Aorta (tissue), 5 donors: ENCODE results near the gene ZG16B. TPM values are rescaled to one million over a fixed set of nuclear protein-coding genes. Genes with fewer than 3 reads are reported as not detected.

Experiments
- ATAC-seq: fragments of 200-7000 bp; cut with Tn5 transposase; one replicate; pipeline ENCODE4 v1.9.1; 2022; ENCODE audit warnings: moderate library complexity; ENCODE audit not compliant: low FRiP score
- DNase-seq, 2 donors: peaks; one replicate each; pipeline ENCODE4 v3.0.0-alpha.2; 2020
- H3K27ac ChIP-seq, 2 donors: one replicate each; pipeline ENCODE4 v1.5.1; 2013; ENCODE audit warnings: low read length in 2 of 2, mild to moderate bottlenecking in 2 of 2, moderate library complexity in 2 of 2, control low read depth in 1 of 2, inconsistent platforms in 1 of 2, low read depth in 1 of 2
- H3K27me3 ChIP-seq, 2 donors: one replicate each; pipeline ENCODE4 v1.6.1; 2013; ENCODE audit warnings: control low read depth in 1 of 2, low read length in 1 of 2, mild to moderate bottlenecking in 1 of 2, moderate library complexity in 1 of 2; ENCODE audit not compliant: insufficient read depth in 2 of 2, control insufficient read depth in 1 of 2
- H3K36me3 ChIP-seq, 2 donors: one replicate each; pipeline ENCODE4 v1.6.1; 2013; ENCODE audit warnings: control low read depth in 1 of 2, low read length in 1 of 2, mild to moderate bottlenecking in 1 of 2; ENCODE audit not compliant: insufficient read depth in 2 of 2, control insufficient read depth in 1 of 2
- H3K4me1 ChIP-seq, 2 donors: one replicate each; pipeline ENCODE4 v1.6.1; 2013; ENCODE audit warnings: low read length in 2 of 2, control low read depth in 1 of 2, mild to moderate bottlenecking in 1 of 2, moderate library complexity in 1 of 2; ENCODE audit not compliant: insufficient read depth in 2 of 2, control insufficient read depth in 1 of 2
- H3K4me3 ChIP-seq, 2 donors: one replicate each; pipeline ENCODE4 v1.5.1; 2013; ENCODE audit warnings: low read length in 2 of 2, control low read depth in 1 of 2, mild to moderate bottlenecking in 1 of 2
- H3K9me3 ChIP-seq: one replicate; pipeline ENCODE4 v1.6.1; 2013; ENCODE audit warnings: mild to moderate bottlenecking, low read length; ENCODE audit not compliant: control insufficient read depth
- WGBS, 2 donors: extraction: QIAGEN DNeasy Blood & Tissue Kit; methylation state at CpG; one replicate each; pipeline ENCODE4 v1.1.7; 2013; 5-methylcytosine and 5-hydroxymethylcytosine counted together
- intact Hi-C, 2 donors: fragments of 100-400 bp; cut with DNase I; formaldehyde crosslinking; loops; one replicate each; pipeline versions ENCODE4 v1.14.2 to v1.15.0; 2022
- polyA plus RNA-seq, 2 donors: library from polyadenylated mRNA; stranded (reverse); fragments of 200-250 nt; gene quantifications; one replicate each; pipeline ENCODE4 v1.2.3, GENCODE V29; 2013
- total RNA-seq, 2 donors: library from RNA; stranded (reverse); fragmentation: NEBNext Ultra II Directional; extraction: Animal tissue kit (Norgen Biotek cat#: 25700); gene quantifications; one replicate each; pipeline ENCODE4 v1.2.1, GENCODE V29; 2021
- donor health status: healthy with polysubstance abuse.
- donor health status: Bipolar disorder and iron deficiency.
- donor health status: DM: no; HTN: no; CAD: no.
- donor health status: DM: no; HTN: no; CAD: no.
- donor health status: DM: yes; HTN: yes; CAD: no.

The ZG16B gene
- total and polyA plus RNA-seq, 4 donors, result 0.48 to 4.8 TPM; not detected in 2

DNA sequence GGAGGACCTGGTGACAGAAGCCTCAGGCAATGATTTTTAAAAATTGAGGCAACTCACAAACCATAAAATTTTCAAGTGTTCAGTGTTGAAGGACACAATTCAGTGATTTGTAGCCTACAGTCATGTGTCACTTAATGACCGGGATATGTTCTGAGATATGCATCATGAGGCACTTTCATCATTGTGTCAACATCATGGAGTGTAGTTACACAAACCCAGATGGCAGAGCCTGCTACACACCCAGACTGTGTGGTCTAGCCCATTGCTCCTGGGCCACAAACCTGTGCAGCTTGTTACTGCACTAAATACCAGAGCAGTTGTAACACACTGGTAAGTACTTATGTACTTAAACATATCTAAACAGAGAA lies 30.3 kb upstream of the ZG16B start:
- 50 to 58% methylated on average over 1 of the region's 1 CpG for WGBS, 2 donors
- intact Hi-C loops, result no loop called here
- no peak for DNase-seq
- H3K27me3 ChIP-seq, result peaks cover 0 to 1% of the 10 kb centered on the region in 2 donors
- no peaks in the 10 kb centered on the region for H3K36me3 ChIP-seq
- peaks cover 8% of the 10 kb centered on the region for H3K9me3 ChIP-seq
- ATAC-seq, result no peak
- no peak overlapping the region for H3K4me3 ChIP-seq
- no peak overlapping the region for H3K27ac ChIP-seq
- no peaks in the 10 kb centered on the region for H3K4me1 ChIP-seq

DNA sequence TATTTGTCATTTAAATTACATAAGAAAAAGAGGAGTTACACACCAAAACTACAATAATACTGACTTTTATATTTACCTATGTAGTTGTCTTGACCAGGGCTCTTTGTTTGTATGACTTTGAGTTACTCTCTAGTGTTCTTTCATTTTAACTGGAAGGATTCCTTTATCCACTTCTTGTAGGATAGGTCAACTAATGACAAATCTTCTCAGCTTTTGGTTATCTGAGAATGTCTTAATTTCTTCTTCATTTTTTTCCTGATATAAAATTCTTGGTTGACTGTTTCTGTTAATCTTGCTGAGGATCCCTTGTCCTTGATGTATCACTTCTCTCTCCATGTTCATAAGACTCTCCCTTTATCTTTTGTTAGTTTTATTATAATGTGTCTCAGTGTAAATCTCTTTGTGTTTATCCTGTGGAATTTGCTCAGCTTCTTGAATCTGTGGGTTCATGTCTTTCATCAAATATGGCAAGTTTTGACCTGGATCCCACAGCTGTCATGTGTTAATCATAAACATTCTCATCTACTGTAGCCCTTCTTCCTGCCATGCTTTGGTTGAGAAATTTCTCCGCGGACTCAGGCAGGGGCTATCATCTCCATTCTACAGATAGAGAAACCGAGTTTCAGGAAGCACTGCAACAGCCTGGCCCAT lies 26.4 kb upstream of the ZG16B start:
- H3K27ac ChIP-seq, result no peak overlapping the region
- 79 to 81% methylated on average over 3 of the region's 3 CpGs for WGBS, 2 donors
- DNase-seq (peak in 1 of 2 donors; percentile 12), ATAC-seq (no peak)
- no peaks in the 10 kb centered on the region for H3K27me3 ChIP-seq
- H3K4me3 ChIP-seq, result no peak overlapping the region
- H3K4me1 ChIP-seq, result no peaks in the 10 kb centered on the region
- intact Hi-C loops, result no loop called here
- no peaks in the 10 kb centered on the region for H3K36me3 ChIP-seq
- H3K9me3 ChIP-seq, result peaks cover 8% of the 10 kb centered on the region

DNA sequence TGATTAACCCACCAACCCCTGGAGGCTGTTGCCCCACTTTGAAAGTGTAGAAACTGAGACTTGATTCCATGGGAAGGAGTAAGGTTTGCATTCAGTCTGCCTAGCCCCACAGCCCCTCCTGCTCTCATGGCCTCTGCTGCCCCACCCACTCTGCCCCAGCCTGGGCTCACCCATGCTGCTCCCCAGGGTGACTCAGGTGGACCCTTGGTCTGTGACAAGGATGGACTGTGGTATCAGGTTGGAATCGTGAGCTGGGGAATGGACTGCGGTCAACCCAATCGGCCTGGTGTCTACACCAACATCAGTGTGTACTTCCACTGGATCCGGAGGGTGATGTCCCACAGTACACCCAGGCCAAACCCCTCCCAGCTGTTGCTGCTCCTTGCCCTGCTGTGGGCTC lies 25.4 kb upstream of the ZG16B start:
- no peak overlapping the region for H3K27ac ChIP-seq
- no peaks in the 10 kb centered on the region for H3K36me3 ChIP-seq
- peak in 1 of 2 donors; percentile 28 for DNase-seq
- no peak for ATAC-seq
- peaks cover 8% of the 10 kb centered on the region for H3K9me3 ChIP-seq
- no peak overlapping the region for H3K4me3 ChIP-seq
- 91 to 96% methylated on average over 4 of the region's 4 CpGs for WGBS, 2 donors
- no peaks in the 10 kb centered on the region for H3K4me1 ChIP-seq
- intact Hi-C loops, result no loop called here
- no peaks in the 10 kb centered on the region for H3K27me3 ChIP-seq

GRCh38 chr16:2806286-2806685 lies 23.8 kb upstream of the ZG16B start:
- Histone ChIP-seq H3K27me3 (no peaks in the 10 kb centered on the region), H3K36me3 (no peaks in the 10 kb centered on the region), H3K27ac (no peak overlapping the region), H3K4me1 (no peaks in the 10 kb centered on the region), H3K4me3 (no peak overlapping the region), H3K9me3 (peaks cover 8% of the 10 kb centered on the region)
- WGBS, 2 donors, result 69% methylated on average over 5 of the region's 5 CpGs
- peak; percentile 4 to 38 for DNase-seq
- no peak for ATAC-seq
- intact Hi-C loops, result no loop called here

- DNase-seq (peak; percentile 9 to 30), ATAC-seq (no peak)
- no peaks in the 10 kb centered on the region for H3K4me1 ChIP-seq
- no peaks in the 10 kb centered on the region for H3K27me3 ChIP-seq
- intact Hi-C loops, result no loop called here
- H3K27ac ChIP-seq, result no peak overlapping the region
- WGBS, 2 donors, result 87% methylated on average over 7 of the region's 7 CpGs
- H3K36me3 ChIP-seq, result no peaks in the 10 kb centered on the region
- no peak overlapping the region for H3K4me3 ChIP-seq
- H3K9me3 ChIP-seq, result peaks cover 8% of the 10 kb centered on the region
Observed at GRCh38 chr16:2808181-2808580, 21.9 kb upstream of the ZG16B start.

DNA sequence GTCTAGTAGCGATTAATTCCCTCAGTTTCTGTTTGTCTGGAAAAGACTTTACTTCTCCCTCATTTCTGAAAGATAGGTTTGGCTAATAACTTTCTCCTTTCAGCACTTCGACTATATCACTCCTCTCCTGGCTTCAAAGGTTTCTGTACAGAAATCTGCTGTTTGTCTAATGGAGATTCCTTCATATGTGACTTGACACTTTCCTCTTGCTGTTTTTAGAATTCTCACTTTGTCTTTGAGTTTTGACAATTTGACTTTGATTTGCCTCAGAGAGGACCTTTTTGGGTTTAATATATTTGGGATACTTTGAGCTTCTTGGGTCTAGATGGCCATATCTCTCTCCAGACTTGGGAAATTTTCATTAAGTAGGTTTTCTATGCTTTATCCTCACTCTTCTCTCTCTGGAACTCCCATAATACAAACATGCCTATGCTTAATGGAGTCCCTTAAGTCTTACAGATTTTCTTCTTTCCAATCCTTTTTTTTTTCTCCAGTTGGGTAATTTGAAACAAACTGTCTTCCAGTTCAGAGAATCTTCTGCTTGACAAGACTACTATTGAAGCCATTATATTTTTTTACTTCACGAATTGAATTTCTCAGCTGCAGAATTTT lies 20.8 kb upstream of the ZG16B start:
- no peak overlapping the region for H3K27ac ChIP-seq
- no peaks in the 10 kb centered on the region for H3K4me1 ChIP-seq
- H3K36me3 ChIP-seq, result no peaks in the 10 kb centered on the region
- intact Hi-C loops, result no loop called here
- ATAC-seq (no peak), DNase-seq (no peak)
- H3K4me3 ChIP-seq, result no peak overlapping the region
- H3K9me3 ChIP-seq, result peaks cover 4% of the 10 kb centered on the region
- WGBS, 2 donors, result 75 to 76% methylated on average over 3 of the region's 3 CpGs
- no peaks in the 10 kb centered on the region for H3K27me3 ChIP-seq

DNA sequence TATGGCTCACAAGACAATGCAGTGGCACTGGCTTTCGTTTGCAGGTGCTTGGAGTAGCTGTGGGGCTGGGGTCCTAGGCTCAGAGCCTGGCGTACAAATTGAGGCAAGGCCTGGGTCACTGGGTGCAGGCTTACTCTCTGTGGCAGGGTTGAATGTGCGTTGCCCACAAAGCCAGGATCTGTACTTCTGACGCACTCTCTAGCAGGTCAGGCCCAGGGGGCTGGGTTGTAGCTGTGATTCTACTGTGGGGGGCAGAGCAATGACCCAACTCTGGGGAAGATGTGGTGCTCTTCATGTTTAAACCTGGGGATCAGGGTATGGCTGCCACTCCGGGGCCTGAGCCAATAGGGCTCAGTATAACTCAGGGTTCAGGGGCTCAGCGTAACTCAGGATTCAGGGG lies 19.5 kb upstream of the ZG16B start:
- Histone ChIP-seq H3K27ac (no peak overlapping the region), H3K4me1 (no peaks in the 10 kb centered on the region), H3K9me3 (no peaks in the 10 kb centered on the region), H3K27me3 (no peaks in the 10 kb centered on the region), H3K36me3 (no peaks in the 10 kb centered on the region), H3K4me3 (no peak overlapping the region)
- intact Hi-C loops, result no loop called here
- WGBS, 2 donors, result 81 to 83% methylated on average over 6 of the region's 6 CpGs
- ATAC-seq (no peak), DNase-seq (peak; percentile 28 to 60)

GRCh38 chr16:2811703-2812471 lies 18.2 kb upstream of the ZG16B start:
- 42 to 48% methylated on average over 15 of the region's 15 CpGs for WGBS, 2 donors

More at GRCh38 chr16:2811703-2812471, 18.2 kb upstream of the ZG16B start:
- intact Hi-C loops, result no loop called here
- H3K9me3 ChIP-seq, result no peaks in the 10 kb centered on the region
- no peak overlapping the region for H3K4me3 ChIP-seq
- H3K4me1 ChIP-seq, result no peaks in the 10 kb centered on the region
- H3K36me3 ChIP-seq, result no peaks in the 10 kb centered on the region
- DNase-seq (peak; percentile 30 to 40), ATAC-seq (no peak)
- no peak overlapping the region for H3K27ac ChIP-seq
- no peaks in the 10 kb centered on the region for H3K27me3 ChIP-seq
